SK-N-SH (cell line): ENCODE measurements around the gene TBX1. TPM values are rescaled to one million over a fixed set of nuclear protein-coding genes. Genes with fewer than 3 reads are reported as not detected.

Experiments
- CTCF ChIA-PET: fragments of 300-600, 350-600 bp; formaldehyde crosslinking; extraction: SDS; loops from one replicate; lab custom pipeline; 2021; lab: Yijun Ruan, JAX
- POLR2A ChIA-PET: fragments of 350-600 bp; sonication (Branson Sonifier 250); formaldehyde crosslinking; extraction: SDS; loops from one replicate; lab custom pipeline; 2020; ENCODE audit warnings: antibody characterized with exemption, inconsistent platforms; lab: Yijun Ruan, JAX
- DNase-seq: peaks from one replicate; pipeline ENCODE4 v3.0.0; 2012
- H2AFZ ChIP-seq: fragments of 200-600 bp; sonication (generic); 2 replicates; pipeline ENCODE4 v1.8.1; 2016; ENCODE audit warnings: antibody characterized with exemption, mild to moderate bottlenecking, low read depth
- H3F3A ChIP-seq: fragments of 200-600 bp; sonication (generic); replicated peaks from 2 replicates; pipeline ENCODE3; 2016; ENCODE audit warnings: antibody characterized with exemption, mild to moderate bottlenecking; ENCODE audit not compliant: insufficient read depth
- H3K27ac ChIP-seq, 2 experiments: fragments of 200-500 bp in 1 of 2; fragments of 200-600 bp in 1 of 2; sonication (Bioruptor generic) in 1 of 2; sonication (generic), shearing (Covaris generic) in 1 of 2; 2 replicates each; pipeline versions ENCODE4 v1.5.1 to v1.6.1; 2014 to 2016; ENCODE audit warnings: low read depth in 2 of 2, inconsistent platforms in 1 of 2, low read length in 1 of 2, mild to moderate bottlenecking in 1 of 2, mixed read lengths in 1 of 2
- H3K27me3 ChIP-seq: fragments of 200-600 bp; sonication (generic), shearing (Covaris generic); 2 replicates; pipeline ENCODE4 v1.6.1; 2016; ENCODE audit warnings: mixed run types; ENCODE audit not compliant: insufficient read depth
- H3K36me3 ChIP-seq, 2 experiments: fragments of 200-500 bp in 1 of 2; fragments of 200-600 bp in 1 of 2; sonication (Bioruptor generic) in 1 of 2; sonication (generic) in 1 of 2; replicated peaks in 1 of 2; 2 replicates each; pipeline versions ENCODE3 to v1.5.1; 2014 to 2016; ENCODE audit warnings: low read length in 1 of 2, mild to moderate bottlenecking in 1 of 2; ENCODE audit not compliant: insufficient read depth in 2 of 2, control insufficient read depth in 1 of 2
- H3K4me1 ChIP-seq, 2 experiments: fragments of 200-500 bp in 1 of 2; fragments of 200-600 bp in 1 of 2; sonication (Bioruptor generic) in 1 of 2; sonication (generic), shearing (Covaris generic) in 1 of 2; 2 replicates each; pipeline versions ENCODE4 v1.5.1 to v1.6.1; 2014 to 2016; ENCODE audit warnings: low read depth in 1 of 2, low read length in 1 of 2, mixed run types in 1 of 2; ENCODE audit not compliant: insufficient read depth in 2 of 2, control insufficient read depth in 1 of 2
- H3K4me2 ChIP-seq: fragments of 200-600 bp; sonication (generic), shearing (Covaris generic); 2 replicates; pipeline ENCODE4 v1.6.1; 2017; ENCODE audit warnings: mixed run types
- H3K4me3 ChIP-seq, 2 experiments: fragments of 200-500 bp in 1 of 2; fragments of 200-600 bp in 1 of 2; sonication (Bioruptor generic) in 1 of 2; sonication (generic), shearing (Covaris generic) in 1 of 2; 2 replicates each; pipeline versions ENCODE4 v1.5.1 to v1.8.1; 2014 to 2016; ENCODE audit warnings: low read depth in 2 of 2, inconsistent platforms in 1 of 2, low read length in 1 of 2, mild to moderate bottlenecking in 1 of 2, mixed read lengths in 1 of 2, moderate library complexity in 1 of 2
- H3K79me2 ChIP-seq: fragments of 200-600 bp; sonication (generic); 2 replicates; pipeline ENCODE4 v1.8.1; 2017; ENCODE audit warnings: mild to moderate bottlenecking; ENCODE audit not compliant: insufficient read depth
- H3K9ac ChIP-seq: fragments of 200-600 bp; sonication (generic); 2 replicates; pipeline ENCODE4 v1.6.1; 2017; ENCODE audit warnings: mixed run types
- H3K9me2 ChIP-seq: fragments of 200-600 bp; sonication (generic); 2 replicates; pipeline ENCODE4 v1.6.1; 2017; ENCODE audit warnings: mixed run types
- H3K9me3 ChIP-seq: fragments of 200-600 bp; sonication (generic); 2 replicates; pipeline ENCODE4 v1.6.1; 2017; ENCODE audit warnings: mixed run types, mild to moderate bottlenecking, moderate library complexity
- H4K20me1 ChIP-seq: fragments of 200-600 bp; sonication (generic); 2 replicates; pipeline ENCODE4 v1.6.1; 2017; ENCODE audit warnings: mild to moderate bottlenecking, mixed run types; ENCODE audit not compliant: insufficient read depth
- ELF1 ChIP-seq: IDR thresholded peaks from 2 replicates; pipeline ENCODE4 v1.4.0; 2012
- EZH2phosphoT487 ChIP-seq: fragments of 200-600 bp; sonication (generic); IDR thresholded peaks from 2 replicates; pipeline ENCODE4 v1.6.1; 2017; ENCODE audit warnings: low read depth, mixed run types, mild to moderate bottlenecking, antibody characterized with exemption, moderate library complexity, borderline replicate concordance
- FOSL2 ChIP-seq: IDR thresholded peaks from 2 replicates; pipeline ENCODE4 v1.4.0; 2012; ENCODE audit warnings: low read depth, mild to moderate bottlenecking, moderate library complexity, borderline replicate concordance
- FOXJ3 ChIP-seq: sonication (generic); formaldehyde crosslinking; IDR thresholded peaks from 2 replicates; pipeline ENCODE4 v1.5.1; 2020; ENCODE audit warnings: mild to moderate bottlenecking, missing genetic modification reagents
- FOXM1 ChIP-seq: IDR thresholded peaks from 2 replicates; pipeline ENCODE4 v1.4.0; 2012; ENCODE audit warnings: low read depth, mild to moderate bottlenecking
- GABPA ChIP-seq: IDR thresholded peaks from 2 replicates; pipeline ENCODE4 v1.4.0; 2012; ENCODE audit warnings: low read depth, mild to moderate bottlenecking
- GATA2 ChIP-seq: sonication (generic); formaldehyde crosslinking; IDR thresholded peaks from 2 replicates; pipeline ENCODE4 v1.5.0; 2020; ENCODE audit warnings: mild to moderate bottlenecking, missing genetic modification reagents
- MEF2A ChIP-seq: IDR thresholded peaks from 2 replicates; pipeline ENCODE4 v1.4.0; 2012; ENCODE audit warnings: low read depth, borderline replicate concordance
- NFIC ChIP-seq: IDR thresholded peaks from 2 replicates; pipeline ENCODE4 v1.4.0; 2012; ENCODE audit warnings: borderline replicate concordance
- NRF1 ChIP-seq: IDR thresholded peaks from 2 replicates; pipeline ENCODE4 v1.6.1; 2012; ENCODE audit warnings: low read depth, mild to moderate bottlenecking, low read length
- RXRA ChIP-seq: IDR thresholded peaks from 2 replicates; pipeline ENCODE4 v1.4.0; 2012; ENCODE audit warnings: low read depth, mild to moderate bottlenecking, borderline replicate concordance
- SIN3A ChIP-seq: IDR thresholded peaks from 2 replicates; pipeline ENCODE4 v1.6.1; 2012; ENCODE audit warnings: low read depth, mild to moderate bottlenecking, low read length, moderate library complexity, borderline replicate concordance
- SMC3 ChIP-seq: IDR thresholded peaks from 2 replicates; pipeline ENCODE4 v1.6.1; 2012; ENCODE audit warnings: low read depth, low read length, improper control_type of control experiment
- TCF12 ChIP-seq: IDR thresholded peaks from 2 replicates; pipeline ENCODE4 v1.4.0; 2012
- TEAD4 ChIP-seq: IDR thresholded peaks from 2 replicates; pipeline ENCODE4 v1.4.0; 2012; ENCODE audit warnings: mild to moderate bottlenecking, borderline replicate concordance; ENCODE audit not compliant: insufficient read depth
- YY1 ChIP-seq: IDR thresholded peaks from 2 replicates; pipeline ENCODE4 v1.4.0; 2012; ENCODE audit warnings: low read depth, mild to moderate bottlenecking
- WGBS: methylation state at CpG from one replicate; pipeline ENCODE4 v1.1.6; 2017; ENCODE audit warnings: low lambda C conversion rate; 5-methylcytosine and 5-hydroxymethylcytosine counted together
- polyA plus RNA-seq, 3 experiments: library from polyadenylated mRNA; depleted of rRNA; stranded (reverse); fragments of >200 nt; gene quantifications; 2 replicates each; pipeline ENCODE4 v1.2.3, GENCODE V29; 2012
- TF ChIP-seq, protein P1 (sequence below): IDR thresholded peaks from 2 replicates; pipeline ENCODE4 v1.4.0; 2012; ENCODE audit warnings: low read depth
- TF ChIP-seq, protein P2 (sequence below): IDR thresholded peaks from 2 replicates; pipeline ENCODE4 v1.4.0; 2012; ENCODE audit warnings: low read depth, borderline replicate concordance
- TF ChIP-seq, protein P3 (sequence below): IDR thresholded peaks from 2 replicates; pipeline ENCODE4 v1.4.0; 2012; ENCODE audit warnings: low read depth, borderline replicate concordance

The TBX1 gene
- polyA plus RNA-seq, 1 of the 3 experiments (the other 2 are of a cell fraction), result not detected

DNA sequence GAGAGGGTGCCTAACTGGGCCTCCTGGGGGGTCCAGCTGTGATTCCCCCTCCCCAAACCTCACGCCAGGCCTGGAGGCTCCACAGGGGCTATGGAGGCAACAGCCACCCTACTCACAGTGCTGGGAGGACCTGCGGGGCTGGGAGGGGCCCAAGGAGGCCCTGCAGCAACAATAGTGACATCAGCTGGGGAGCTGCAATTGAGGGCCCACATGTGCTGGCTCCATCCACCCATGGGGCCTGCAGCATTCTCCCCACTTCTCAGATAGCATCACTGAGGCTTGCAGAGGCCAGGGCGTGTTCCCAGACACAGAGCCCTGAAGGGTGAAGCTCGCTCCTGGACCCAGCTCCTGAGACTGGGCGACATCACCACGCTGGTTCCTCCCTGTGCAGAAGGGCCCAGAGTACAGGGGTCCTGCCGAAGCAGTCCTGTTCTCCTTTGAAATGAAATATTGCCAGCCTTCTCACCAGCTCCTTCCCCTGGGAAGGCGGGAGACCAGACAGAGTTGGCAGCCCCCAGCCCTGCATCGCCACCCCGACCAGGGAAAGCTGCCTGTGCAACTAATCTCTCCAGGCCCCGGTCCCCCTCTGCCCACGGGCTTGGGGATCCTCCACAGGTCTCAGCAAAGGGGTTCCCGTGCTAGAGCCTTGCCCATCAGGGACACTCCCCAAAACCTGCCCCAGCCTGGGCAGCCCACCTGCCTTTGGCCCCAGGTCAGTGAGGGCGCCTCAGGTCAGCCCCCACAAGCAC is 8.9 kb upstream of the TBX1 start:
- ChIA-PET CTCF (interaction anchor here (0.8 to 2.0 kb wide), 4 partner anchors 21 to 158 kb away, joined by 3 to 9 read pairs (median 5); no protein-coding TSS in a partner anchor), POLR2A (no interaction called here)
- Histone ChIP-seq H3K4me2 (no peak overlapping the region), H3K27ac (no peak overlapping the region), H3K27me3 (peaks cover 32% of the 10 kb centered on the region), H3K4me1 (peaks cover 0 to 7% of the 10 kb centered on the region in 2 experiments; a peak in 1 of 4 replicates), H3K4me3 (no peak overlapping the region), H4K20me1 (no peaks in the 10 kb centered on the region), H3K9me2 (no peaks in the 10 kb centered on the region), H2AFZ (no peak overlapping the region), H3K9ac (no peak overlapping the region), H3K36me3 (no peaks in the 10 kb centered on the region), H3K79me2 (no peaks in the 10 kb centered on the region), H3K9me3 (no peaks in the 10 kb centered on the region), H3F3A (no peaks in the 10 kb centered on the region)
- 86% methylated on average over 7 of the region's 14 CpGs for WGBS
- no peak for DNase-seq
- TF ChIP-seq NRF1, result no peak
- TF ChIP-seq MEF2A, result no peak
- TF ChIP-seq, protein P1, sequence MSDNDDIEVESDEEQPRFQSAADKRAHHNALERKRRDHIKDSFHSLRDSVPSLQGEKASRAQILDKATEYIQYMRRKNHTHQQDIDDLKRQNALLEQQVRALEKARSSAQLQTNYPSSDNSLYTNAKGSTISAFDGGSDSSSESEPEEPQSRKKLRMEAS, result no peak
- TF ChIP-seq ELF1, result no peak
- no peak for TF ChIP-seq GATA2 (CRISPR knock-in tag)
- TF ChIP-seq FOXJ3, result no peak
- no peak for TF ChIP-seq RXRA
- no peak for TF ChIP-seq YY1
- TF ChIP-seq TEAD4, result no peak
- TF ChIP-seq TCF12, result no peak
- TF ChIP-seq FOSL2, result no peak
- no peak for TF ChIP-seq GABPA
- TF ChIP-seq, protein P2, sequence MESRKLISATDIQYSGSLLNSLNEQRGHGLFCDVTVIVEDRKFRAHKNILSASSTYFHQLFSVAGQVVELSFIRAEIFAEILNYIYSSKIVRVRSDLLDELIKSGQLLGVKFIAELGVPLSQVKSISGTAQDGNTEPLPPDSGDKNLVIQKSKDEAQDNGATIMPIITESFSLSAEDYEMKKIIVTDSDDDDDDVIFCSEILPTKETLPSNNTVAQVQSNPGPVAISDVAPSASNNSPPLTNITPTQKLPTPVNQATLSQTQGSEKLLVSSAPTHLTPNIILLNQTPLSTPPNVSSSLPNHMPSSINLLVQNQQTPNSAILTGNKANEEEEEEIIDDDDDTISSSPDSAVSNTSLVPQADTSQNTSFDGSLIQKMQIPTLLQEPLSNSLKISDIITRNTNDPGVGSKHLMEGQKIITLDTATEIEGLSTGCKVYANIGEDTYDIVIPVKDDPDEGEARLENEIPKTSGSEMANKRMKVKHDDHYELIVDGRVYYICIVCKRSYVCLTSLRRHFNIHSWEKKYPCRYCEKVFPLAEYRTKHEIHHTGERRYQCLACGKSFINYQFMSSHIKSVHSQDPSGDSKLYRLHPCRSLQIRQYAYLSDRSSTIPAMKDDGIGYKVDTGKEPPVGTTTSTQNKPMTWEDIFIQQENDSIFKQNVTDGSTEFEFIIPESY, result no peak
- TF ChIP-seq, protein P3, sequence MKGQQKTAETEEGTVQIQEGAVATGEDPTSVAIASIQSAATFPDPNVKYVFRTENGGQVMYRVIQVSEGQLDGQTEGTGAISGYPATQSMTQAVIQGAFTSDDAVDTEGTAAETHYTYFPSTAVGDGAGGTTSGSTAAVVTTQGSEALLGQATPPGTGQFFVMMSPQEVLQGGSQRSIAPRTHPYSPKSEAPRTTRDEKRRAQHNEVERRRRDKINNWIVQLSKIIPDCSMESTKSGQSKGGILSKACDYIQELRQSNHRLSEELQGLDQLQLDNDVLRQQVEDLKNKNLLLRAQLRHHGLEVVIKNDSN, result no peak

DNA sequence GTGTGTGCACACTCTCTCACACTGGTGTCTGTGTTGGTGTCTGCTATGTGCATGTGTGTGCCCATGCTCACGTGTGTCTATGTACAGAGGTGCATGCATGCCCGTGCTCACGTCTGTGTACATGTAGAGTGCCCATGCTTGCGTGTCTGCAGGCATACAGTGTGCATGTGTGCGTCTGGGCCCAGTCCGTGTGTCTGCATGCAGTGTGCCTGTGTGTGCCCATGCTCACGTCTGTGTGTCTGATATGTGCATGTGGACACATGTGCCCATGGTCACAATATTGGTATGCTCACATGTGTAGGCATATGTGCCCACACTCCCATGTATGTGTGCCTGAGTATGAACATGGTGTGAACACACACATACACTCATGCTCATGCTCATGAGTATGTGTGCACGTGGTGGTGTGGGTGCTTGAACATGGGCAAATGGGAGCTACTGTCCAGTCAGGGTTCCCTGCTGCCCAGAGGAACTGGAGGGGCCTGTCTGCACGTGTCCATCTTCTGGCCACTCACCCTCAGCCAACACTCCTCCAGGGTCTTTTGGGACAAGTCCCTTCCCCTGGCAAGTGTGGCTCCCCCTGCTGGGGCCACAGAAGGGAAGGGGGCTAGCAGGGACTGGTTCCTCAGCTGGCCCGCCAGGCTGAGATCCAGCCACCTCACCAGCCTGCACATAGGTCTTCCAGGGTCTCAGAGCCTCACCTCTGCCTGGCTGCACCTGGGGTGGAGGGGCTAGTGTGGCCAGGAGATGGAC is 7.3 kb upstream of the TBX1 start:
- H3K79me2 ChIP-seq, result no peaks in the 10 kb centered on the region
- CTCF ChIA-PET, result interaction anchor here (0.7 to 2.0 kb wide), 5 partner anchors 22 to 157 kb away, joined by 3 to 9 read pairs (median 3); no protein-coding TSS in a partner anchor
- H3K4me3 ChIP-seq, result no peak overlapping the region
- POLR2A ChIA-PET, result no interaction called here
- H3K4me1 ChIP-seq, result peaks cover 0 to 7% of the 10 kb centered on the region in 2 experiments; a peak in 1 of 4 replicates
- H3K9me2 ChIP-seq, result no peaks in the 10 kb centered on the region
- H3K4me2 ChIP-seq, result no peak overlapping the region
- H3F3A ChIP-seq, result no peaks in the 10 kb centered on the region
- H3K9ac ChIP-seq, result no peak overlapping the region
- H3K9me3 ChIP-seq, result no peaks in the 10 kb centered on the region
- DNase-seq, result no peak
- H3K36me3 ChIP-seq, result no peaks in the 10 kb centered on the region
- 75% methylated on average over 6 of the region's 10 CpGs for WGBS
- TF ChIP-seq EZH2phosphoT487 (no peak), GABPA (no peak), TEAD4 (no peak), NFIC (no peak), SMC3 (no peak), TCF12 (no peak), SIN3A (no peak), FOXM1 (no peak)
- TF ChIP-seq, protein P2, result no peak
- TF ChIP-seq, protein P1, result no peak
- H3K27me3 ChIP-seq, result peaks cover 37% of the 10 kb centered on the region
- no peak overlapping the region for H3K27ac ChIP-seq
- no peaks in the 10 kb centered on the region for H4K20me1 ChIP-seq
- H2AFZ ChIP-seq, result no peak overlapping the region
